HepG2 (cell line): ENCODE data around the gene SLC16A3. TPM values are rescaled to one million over a fixed set of nuclear protein-coding genes. Genes with fewer than 3 reads are reported as not detected.

Source experiments
- AKNA ChIP-seq: sonication (generic); formaldehyde crosslinking; IDR thresholded peaks from 2 replicates; pipeline ENCODE4 v1.4.0; 2020; ENCODE audit warnings: missing genetic modification reagents, borderline replicate concordance
- DZIP1 ChIP-seq: sonication (generic); formaldehyde crosslinking; IDR thresholded peaks from 2 replicates; pipeline ENCODE4 v1.5.0; 2020; ENCODE audit warnings: mild to moderate bottlenecking, missing genetic modification reagents
- FOSL1 ChIP-seq: sonication (generic); formaldehyde crosslinking; IDR thresholded peaks from 2 replicates; pipeline ENCODE4 v1.9.0; 2021; ENCODE audit warnings: missing genetic modification reagents, borderline replicate concordance
- HNF4A ChIP-seq: sonication (generic); formaldehyde crosslinking; IDR thresholded peaks from 2 replicates; pipeline ENCODE4 v1.4.0; 2020; ENCODE audit warnings: missing genetic modification reagents
- JUND ChIP-seq: sonication (generic); formaldehyde crosslinking; IDR thresholded peaks from 2 replicates; pipeline ENCODE4 v1.8.0; 2022; ENCODE audit warnings: mild to moderate bottlenecking, missing genetic modification reagents
- KAT2B ChIP-seq: fragments of 150-350 bp; IDR thresholded peaks from 2 replicates; pipeline ENCODE4 v1.6.1; 2014; ENCODE audit warnings: low read depth, low read length, borderline replicate concordance
- MAFK ChIP-seq, 2 experiments: IDR thresholded peaks in 1 of 2; conservative IDR thresholded peaks in 1 of 2; 2 replicates each; pipeline ENCODE4 v1.6.1; 2011; ENCODE audit warnings: improper control_type of control experiment in 2 of 2, low read length in 2 of 2
- MIXL1 ChIP-seq: IDR thresholded peaks from 2 replicates; pipeline ENCODE4 v1.6.1; 2016
- MNT ChIP-seq: fragments of 450-650 bp; IDR thresholded peaks from 2 replicates; pipeline ENCODE4 v1.6.1; 2016
- THAP9 ChIP-seq: sonication (generic); formaldehyde crosslinking; IDR thresholded peaks from 2 replicates; pipeline ENCODE4; 2020; ENCODE audit warnings: missing genetic modification reagents, mild to moderate bottlenecking, borderline replicate concordance
- TSC22D2 ChIP-seq: sonication (generic); formaldehyde crosslinking; IDR thresholded peaks from 2 replicates; pipeline ENCODE4 v1.5.1; 2020; ENCODE audit warnings: missing genetic modification reagents, mild to moderate bottlenecking, borderline replicate concordance
- ZNF124 ChIP-seq: sonication (generic); formaldehyde crosslinking; IDR thresholded peaks from 2 replicates; pipeline ENCODE4 v1.4.0; 2020; ENCODE audit warnings: missing genetic modification reagents
- ZNF362 ChIP-seq: sonication (generic); formaldehyde crosslinking; IDR thresholded peaks from 2 replicates; pipeline ENCODE4 v1.4.0; 2020; ENCODE audit warnings: missing genetic modification reagents, mild to moderate bottlenecking, borderline replicate concordance
- ZNF367 ChIP-seq: sonication (generic); formaldehyde crosslinking; IDR thresholded peaks from 2 replicates; pipeline ENCODE4 v1.4.0; 2020; ENCODE audit warnings: missing genetic modification reagents, borderline replicate concordance
- ZNF777 ChIP-seq: sonication (generic); formaldehyde crosslinking; IDR thresholded peaks from 2 replicates; pipeline ENCODE4 v1.4.0; 2020; ENCODE audit warnings: missing genetic modification reagents
- polyA plus RNA-seq, 8 experiments: library from polyadenylated mRNA; depleted of rRNA in 3 of 8; stranded (reverse) in 7 of 8; unstranded in 1 of 8; fragments of >200 nt; fragmentation: Illumina TruSeq in 4 of 8; extraction: Trizol in 4 of 8; gene quantifications; 2 replicates each; pipeline versions ENCODE4 v1.2.1 to v1.2.3, GENCODE V29; 2011 to 2016; ENCODE audit warnings: low read depth in 4 of 8, missing spikeins in 1 of 8, mixed read lengths in 1 of 8; ENCODE audit not compliant: insufficient read depth in 1 of 8
- total RNA-seq, 5 experiments: library from RNA; depleted of rRNA; stranded (reverse); fragments of >200 nt; fragmentation: Illumina TruSeq; extraction: Trizol; gene quantifications; 2 replicates each; pipeline ENCODE4 v1.2.3, GENCODE V29; 2016; ENCODE audit warnings: low read depth in 1 of 5

SLC16A3 gene
- total and polyA plus RNA-seq, 2 of the 13 experiments (the other 11 are each of a cell fraction or from before 2014, with no cell fraction given) = 242 to 349 TPM

GRCh38 chr17:82228842-82229697, at the start of gene SLC16A3 (continued):
- TF ChIP-seq DZIP1 (no peak; the same call in 1 of the 2 replicates), ZNF777 (CRISPR knock-in tag) (no peak), KAT2B (no peak), MIXL1 (CRISPR knock-in tag) (no peak), ZNF367 (CRISPR knock-in tag) (no peak), FOSL1 (CRISPR knock-in tag) (no peak), ZNF124 (CRISPR knock-in tag) (no peak), HNF4A (no peak), AKNA (CRISPR knock-in tag) (no peak), MAFK (conservative IDR thresholded peaks at IDR 0.05 in 1 of 2, IDR thresholded peaks at IDR 0.05 in 1 of 2; ENCODE audit: low read length in 2 of 2) (no peak), MNT (no peak), JUND (CRISPR knock-in tag) (no peak), THAP9 (CRISPR knock-in tag) (no peak), TSC22D2 (CRISPR knock-in tag) (peak; percentile 61; the same call in 1 of the 2 replicates), ZNF362 (CRISPR knock-in tag) (no peak)
